ENCODE measurements around the gene WIPF1.

- no peak for TF ChIP-seq E2F6 (IDR thresholded peaks at IDR 0.05; ENCODE audit: borderline replicate concordance, low read depth)
- TF ChIP-seq POLR2A (IDR thresholded peaks at IDR 0.05; ENCODE audit: low read length) = no peak
- no peak for TF ChIP-seq CBX8 (IDR thresholded peaks at IDR 0.05)
- no peak for TF ChIP-seq RCOR1 (IDR thresholded peaks at IDR 0.05; ENCODE audit: low read depth, low read length)
- no peak for TF ChIP-seq ZNF302 (CRISPR knock-in tag; IDR thresholded peaks at IDR 0.05)
- no peak for TF ChIP-seq CTCF (IDR thresholded peaks at IDR 0.05)
- TF ChIP-seq RAD21 (conservative IDR thresholded peaks at IDR 0.05 in 1 of 2, IDR thresholded peaks at IDR 0.05 in 1 of 2) = no peak
- TF ChIP-seq MAFK (IDR thresholded peaks at IDR 0.05; ENCODE audit: partially characterized antibody) = no peak
- no peak for TF ChIP-seq HDAC2 (IDR thresholded peaks at IDR 0.05)
- TF ChIP-seq HOXA7 (CRISPR knock-in tag; IDR thresholded peaks at IDR 0.05) = no peak
- TF ChIP-seq PBX3 (IDR thresholded peaks at IDR 0.05) = no peak
- no peak for TF ChIP-seq EP300 (IDR thresholded peaks at IDR 0.05)
- TF ChIP-seq MYC (IDR thresholded peaks at IDR 0.05; ENCODE audit: borderline replicate concordance, low read length) = no peak
These were observed 29.2 kb downstream of the WIPF1 start for GRCh38 chr2:174568425-174568824.

All from A549 (cell line).